Pancreas (tissue), 10 donors: ENCODE measurements around the gene KCNB1. TPM values are rescaled to one million over a fixed set of nuclear protein-coding genes. Genes with fewer than 3 reads are reported as not detected.
A peak's percentile ranks its signal among the peaks of the same experiment; 100 is the strongest.

Source experiments
- ATAC-seq, 4 donors: fragments of 200-7000 bp; cut with Tn5 transposase; one replicate each; pipeline versions ENCODE4 v1.8.0 to v1.9.1; 2020; ENCODE audit warnings: mild to moderate bottlenecking in 4 of 4, moderate library complexity in 4 of 4
- DNase-seq, 6 donors: peaks; one replicate each; pipeline ENCODE4 v3.0.0-alpha.2; 2020
- FAIRE-seq: peaks from 2 replicates; lab custom pipeline; 2012; peaks lifted over from hg19 to GRCh38; lab: Jason Lieb, UNC
- H3K27ac ChIP-seq, 4 donors: fragments of 200-600 bp; sonication (generic); 1 replicate in 3 of 4; 2 replicates in 1 of 4; pipeline versions ENCODE4 v1.5.0 to v1.8.0; 2020
- H3K27me3 ChIP-seq, 4 donors: fragments of 200-600 bp; one replicate each; pipeline ENCODE4 v1.8.0; 2021
- H3K36me3 ChIP-seq, 3 donors: fragments of 200-600 bp; sonication (generic) in 1 of 3; one replicate each; pipeline versions ENCODE4 v1.5.0 to v1.8.0; 2020 to 2021
- H3K4me1 ChIP-seq, 3 donors: fragments of 200-600 bp; one replicate each; pipeline ENCODE4 v1.8.0; 2021
- H3K4me3 ChIP-seq, 4 donors: fragments of 200-600 bp; sonication (generic) in 2 of 4; one replicate each; pipeline versions ENCODE4 v1.5.0 to v1.8.0; 2020 to 2021
- H3K9me3 ChIP-seq, 4 donors: fragments of 200-600 bp; one replicate each; pipeline ENCODE4 v1.8.0; 2021
- WGBS, 2 donors: extraction: QIAGEN DNeasy Blood & Tissue Kit; methylation state at CpG; one replicate each; pipeline ENCODE4 v1.1.7; 2013; 5-methylcytosine and 5-hydroxymethylcytosine counted together
- intact Hi-C, 3 donors: fragments of 100-400 bp; cut with DNase I; formaldehyde crosslinking; loops; one replicate each; pipeline versions ENCODE4 v1.11.1 to v1.14.2; 2022
- polyA plus RNA-seq, 2 donors: library from polyadenylated mRNA; stranded (reverse); fragments of 200-250 nt; gene quantifications; one replicate each; pipeline ENCODE4 v1.2.3, GENCODE V29; 2013
- total RNA-seq, 6 donors: library from RNA; stranded (reverse); fragmentation: NEBNext Ultra II Directional in 4 of 6; extraction: Animal tissue kit (Norgen Biotek cat#: 25700) in 4 of 6; gene quantifications; one replicate each; pipeline versions ENCODE4 v1.2.1 to v1.2.4, GENCODE V29; 2021 to 2023
- TF ChIP-seq, protein P1 (sequence below), 4 donors: fragments of 200-600 bp; sonication (generic) in 3 of 4; IDR thresholded peaks; one replicate each; pipeline versions ENCODE4 v1.5.0 to v1.8.0; 2021; ENCODE audit warnings: antibody characterized with exemption in 4 of 4
- donor health status: healthy with polysubstance abuse.
- donor health status: DM: no; HTN: no; CAD: no; lungs with moderate emphysema.
- donor health status: DM: no; HTN: no; CAD: no.
- donor health status: control.
- donor health status: control.
- donor health status: Bipolar disorder and iron deficiency.
- donor health status: DM: yes; HTN: yes; CAD: no.
- donor health status: DM: no; HTN: no; CAD: no.
- donor health status: DM: no; HTN: no; CAD: no.
- donor health status: DM: yes; HTN: yes; CAD: no.

Gene KCNB1
- total RNA-seq (1 to 10 TPM in 1 of 6 donors, under 1 TPM in 5; 0.28 to 2.5 (median 0.31) TPM), polyA plus RNA-seq (under 1 TPM; 0.30 to 0.47 TPM)

DNA sequence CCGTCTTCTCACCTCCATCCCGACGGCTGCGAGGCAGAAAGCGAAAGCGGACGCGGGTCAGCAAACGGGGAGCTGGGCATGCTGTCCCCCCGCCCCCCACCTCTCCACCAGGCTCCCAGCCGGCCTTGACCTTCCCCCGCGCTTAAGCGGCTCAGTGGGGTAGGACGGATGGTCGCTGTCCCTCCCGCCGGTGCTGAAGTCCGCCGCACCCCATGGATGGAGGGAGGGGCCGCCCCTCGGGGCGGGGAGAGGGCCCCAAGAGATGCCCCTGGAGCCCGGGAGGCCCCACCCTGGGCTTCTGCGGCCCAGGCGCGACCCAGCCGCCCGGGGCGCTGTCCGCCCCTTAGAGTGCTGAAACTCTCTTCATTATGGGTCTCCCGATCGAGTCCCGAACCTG, at the start of gene KCNB1:
KCNB1 (minus strand) TSS at position 48 of the 397 bp plus-strand sequence. CDS start 188 bp downstream, outside the sequence.
- peak; percentile 57 to 80 (median 70) for ATAC-seq
- H3K27me3 ChIP-seq: peaks cover 0 to 16% (median 0%) of the 10 kb centered on the region in 4 donors
- DNase-seq: peak; percentile 23 to 80 (median 63)
- FAIRE-seq: no peak
- H3K4me3 ChIP-seq: peak within 1 kb of the TSS in 1 of 4 donors; percentile 45
- TF ChIP-seq, protein P1, sequence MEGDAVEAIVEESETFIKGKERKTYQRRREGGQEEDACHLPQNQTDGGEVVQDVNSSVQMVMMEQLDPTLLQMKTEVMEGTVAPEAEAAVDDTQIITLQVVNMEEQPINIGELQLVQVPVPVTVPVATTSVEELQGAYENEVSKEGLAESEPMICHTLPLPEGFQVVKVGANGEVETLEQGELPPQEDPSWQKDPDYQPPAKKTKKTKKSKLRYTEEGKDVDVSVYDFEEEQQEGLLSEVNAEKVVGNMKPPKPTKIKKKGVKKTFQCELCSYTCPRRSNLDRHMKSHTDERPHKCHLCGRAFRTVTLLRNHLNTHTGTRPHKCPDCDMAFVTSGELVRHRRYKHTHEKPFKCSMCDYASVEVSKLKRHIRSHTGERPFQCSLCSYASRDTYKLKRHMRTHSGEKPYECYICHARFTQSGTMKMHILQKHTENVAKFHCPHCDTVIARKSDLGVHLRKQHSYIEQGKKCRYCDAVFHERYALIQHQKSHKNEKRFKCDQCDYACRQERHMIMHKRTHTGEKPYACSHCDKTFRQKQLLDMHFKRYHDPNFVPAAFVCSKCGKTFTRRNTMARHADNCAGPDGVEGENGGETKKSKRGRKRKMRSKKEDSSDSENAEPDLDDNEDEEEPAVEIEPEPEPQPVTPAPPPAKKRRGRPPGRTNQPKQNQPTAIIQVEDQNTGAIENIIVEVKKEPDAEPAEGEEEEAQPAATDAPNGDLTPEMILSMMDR (IDR thresholded peaks at IDR 0.05): no peak
- no peaks in the 10 kb centered on the region for H3K36me3 ChIP-seq
- H3K27ac ChIP-seq: no peak within 1 kb of the TSS
- H3K9me3 ChIP-seq: no peaks in the 10 kb centered on the region
- intact Hi-C loops: loop anchor here (5.0 to 10.0 kb wide), 3 partner anchors 140 to 148 kb away; no protein-coding TSS in a partner anchor
- H3K4me1 ChIP-seq: peaks cover 0 to 3% (median 0%) of the 10 kb centered on the region in 3 donors
- WGBS, 2 donors: 4% methylated on average over 30 to 34 of the region's 34 CpGs

DNA sequence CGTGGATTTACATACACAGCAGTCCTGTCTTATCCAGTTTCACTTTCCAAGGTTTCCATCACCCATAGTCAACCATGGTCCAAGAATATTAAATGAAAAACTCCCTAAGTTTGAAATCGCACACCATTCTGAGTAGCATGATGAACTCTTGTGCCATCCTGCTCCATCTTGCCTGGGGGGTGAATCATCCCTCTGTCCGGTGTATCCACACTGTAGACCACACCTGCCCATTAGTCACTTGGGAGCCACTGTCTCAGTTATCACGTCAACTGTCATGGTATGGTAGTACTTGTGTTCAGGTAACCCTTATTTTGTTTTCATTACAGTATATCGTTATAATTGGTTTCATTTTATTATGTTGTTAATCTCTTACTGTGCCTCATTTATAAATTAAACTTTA, 47.0 kb upstream of the KCNB1 start:
- WGBS, 2 donors: 59 to 67% methylated on average over 5 of the region's 5 CpGs
- Histone ChIP-seq H3K27ac (no peak overlapping the region), H3K4me3 (no peak overlapping the region), H3K9me3 (no peaks in the 10 kb centered on the region), H3K36me3 (no peaks in the 10 kb centered on the region), H3K27me3 (no peaks in the 10 kb centered on the region), H3K4me1 (no peaks in the 10 kb centered on the region)
- TF ChIP-seq, protein P1 (IDR thresholded peaks at IDR 0.05): no peak
- FAIRE-seq (no peak), ATAC-seq (no peak), DNase-seq (no peak)
- intact Hi-C loops: no loop called here

DNA sequence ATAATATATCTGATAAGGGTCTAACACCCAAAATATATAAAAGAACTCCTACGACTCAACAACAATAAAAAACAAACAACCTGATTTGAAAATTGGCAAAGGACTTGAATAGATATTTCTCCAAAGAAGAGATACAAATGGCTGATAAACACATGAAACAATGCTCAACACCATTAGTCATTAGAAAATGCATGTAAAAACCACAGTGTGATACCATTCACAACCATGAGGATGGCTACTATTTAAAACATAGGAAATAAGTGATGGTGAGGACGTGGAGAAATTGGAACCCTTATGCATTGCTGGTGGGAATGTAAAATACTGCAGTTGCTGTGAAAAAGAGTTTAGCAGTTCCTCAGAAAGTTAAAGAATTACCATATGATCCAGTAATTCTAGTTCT, 44.1 kb upstream of the KCNB1 start:
- no peak overlapping the region for H3K27ac ChIP-seq
- no peak for ATAC-seq
- no peaks in the 10 kb centered on the region for H3K27me3 ChIP-seq
- DNase-seq: no peak
- no peak for FAIRE-seq
- TF ChIP-seq, protein P1 (IDR thresholded peaks at IDR 0.05): no peak
- WGBS, 2 donors: 50 to 77% methylated on average over 2 of the region's 2 CpGs
- no peaks in the 10 kb centered on the region for H3K36me3 ChIP-seq
- no peak overlapping the region for H3K4me3 ChIP-seq
- no peaks in the 10 kb centered on the region for H3K4me1 ChIP-seq
- H3K9me3 ChIP-seq: no peaks in the 10 kb centered on the region
- intact Hi-C loops: no loop called here

DNA sequence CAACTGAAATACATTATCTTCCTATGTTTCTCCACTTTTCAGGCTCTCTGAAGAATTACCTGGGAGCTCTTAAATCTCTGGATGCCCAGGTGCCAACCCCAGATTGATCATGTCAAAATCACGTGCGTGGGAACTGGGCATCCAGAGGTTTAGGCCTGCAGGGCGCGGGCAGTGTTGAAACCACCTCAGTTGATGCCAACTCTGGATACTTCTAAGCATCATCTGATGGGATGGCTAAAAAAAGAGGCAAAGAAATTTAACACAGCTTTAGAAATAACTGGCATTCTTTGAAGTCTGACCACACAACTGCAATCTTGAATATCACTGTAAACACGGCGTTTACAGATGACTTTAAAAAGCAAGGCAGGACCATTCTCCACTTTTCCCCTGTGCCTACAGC, 43.6 kb upstream of the KCNB1 start:
- FAIRE-seq (no peak), ATAC-seq (no peak), DNase-seq (no peak)
- WGBS, 2 donors: 78 to 86% methylated on average over 6 of the region's 6 CpGs
- no peaks in the 10 kb centered on the region for H3K9me3 ChIP-seq
- no peak overlapping the region for H3K27ac ChIP-seq
- no peak overlapping the region for H3K4me3 ChIP-seq
- no peaks in the 10 kb centered on the region for H3K4me1 ChIP-seq
- no peaks in the 10 kb centered on the region for H3K27me3 ChIP-seq
- TF ChIP-seq, protein P1 (IDR thresholded peaks at IDR 0.05): no peak
- intact Hi-C loops: no loop called here
- H3K36me3 ChIP-seq: no peaks in the 10 kb centered on the region

DNA sequence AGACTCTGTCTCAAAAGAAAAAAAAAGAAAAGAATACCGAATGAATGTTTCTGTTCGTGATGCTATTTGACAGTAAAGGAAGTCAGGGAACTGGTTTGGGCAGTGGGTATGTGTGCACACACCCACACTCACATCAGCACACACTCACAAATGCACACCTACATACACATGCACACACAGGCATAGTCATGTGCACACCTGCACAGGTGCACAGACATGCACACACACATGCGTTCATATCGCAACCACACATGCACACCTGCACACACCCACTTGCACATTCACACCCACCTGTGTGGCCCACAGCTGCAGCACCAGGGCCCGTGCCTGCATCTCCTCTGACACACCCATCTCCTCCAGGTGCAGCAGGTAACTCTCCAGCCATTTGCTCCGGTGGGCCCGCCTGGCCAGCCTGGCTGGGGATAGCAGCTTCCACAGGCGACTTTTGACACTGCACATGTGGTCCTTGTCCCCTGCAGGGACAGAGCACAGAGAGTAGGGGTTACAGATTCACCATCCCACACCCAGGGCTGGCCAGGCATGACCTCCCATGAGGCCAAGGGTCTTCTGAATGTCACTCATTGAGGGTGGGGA, 41.4 kb upstream of the KCNB1 start:
- H3K9me3 ChIP-seq: no peaks in the 10 kb centered on the region
- no peak for ATAC-seq
- TF ChIP-seq, protein P1 (IDR thresholded peaks at IDR 0.05): no peak
- FAIRE-seq: no peak
- 88 to 90% methylated on average over 8 of the region's 8 CpGs for WGBS, 2 donors
- H3K27me3 ChIP-seq: no peaks in the 10 kb centered on the region
- H3K36me3 ChIP-seq: no peaks in the 10 kb centered on the region
- intact Hi-C loops: no loop called here
- no peak overlapping the region for H3K27ac ChIP-seq
- H3K4me1 ChIP-seq: no peaks in the 10 kb centered on the region
- DNase-seq: no peak
- no peak overlapping the region for H3K4me3 ChIP-seq
